Skeletal muscle tissue (tissue), 4 donors: ENCODE results near the gene LRIG1. TPM values are rescaled to one million over a fixed set of nuclear protein-coding genes. Genes with fewer than 3 reads are reported as not detected.

ENCODE experiments used
- H3K27ac ChIP-seq: one replicate; pipeline ENCODE4 v1.7.0; 2013; ENCODE audit warnings: mild to moderate bottlenecking, low read depth, low read length, inconsistent platforms
- H3K27me3 ChIP-seq, 3 donors: one replicate each; pipeline ENCODE4 v1.7.0; 2013; ENCODE audit warnings: low read length in 3 of 3; ENCODE audit not compliant: control insufficient read depth in 3 of 3, insufficient read depth in 3 of 3
- H3K36me3 ChIP-seq, 3 donors: one replicate each; pipeline ENCODE4 v1.7.0; 2013; ENCODE audit warnings: low read length in 3 of 3; ENCODE audit not compliant: control insufficient read depth in 3 of 3, insufficient read depth in 3 of 3
- H3K4me1 ChIP-seq, 3 donors: one replicate each; pipeline ENCODE4 v1.7.0; 2013; ENCODE audit warnings: low read length in 3 of 3, mild to moderate bottlenecking in 3 of 3; ENCODE audit not compliant: control insufficient read depth in 3 of 3, insufficient read depth in 3 of 3
- H3K4me3 ChIP-seq, 3 donors: one replicate each; pipeline ENCODE4 v1.7.0; 2013; ENCODE audit warnings: low read length in 3 of 3
- H3K9ac ChIP-seq, 3 donors: one replicate each; pipeline ENCODE4 v1.7.0; 2013; ENCODE audit warnings: low read length in 3 of 3, mild to moderate bottlenecking in 3 of 3, moderate library complexity in 2 of 3, low read depth in 1 of 3
- H3K9me3 ChIP-seq, 3 donors: one replicate each; pipeline ENCODE4 v1.7.0; 2013; ENCODE audit warnings: low read length in 3 of 3; ENCODE audit not compliant: control insufficient read depth in 3 of 3
- total RNA-seq: library from RNA; depleted of rRNA; stranded (reverse); fragments of >200 nt; gene quantifications from one replicate; pipeline ENCODE4 v1.2.3, GENCODE V29; 2014
- donor health status: Osteomylitis.

The LRIG1 gene
- total RNA-seq, 1 donor from 2014 or later, result 135 TPM

DNA sequence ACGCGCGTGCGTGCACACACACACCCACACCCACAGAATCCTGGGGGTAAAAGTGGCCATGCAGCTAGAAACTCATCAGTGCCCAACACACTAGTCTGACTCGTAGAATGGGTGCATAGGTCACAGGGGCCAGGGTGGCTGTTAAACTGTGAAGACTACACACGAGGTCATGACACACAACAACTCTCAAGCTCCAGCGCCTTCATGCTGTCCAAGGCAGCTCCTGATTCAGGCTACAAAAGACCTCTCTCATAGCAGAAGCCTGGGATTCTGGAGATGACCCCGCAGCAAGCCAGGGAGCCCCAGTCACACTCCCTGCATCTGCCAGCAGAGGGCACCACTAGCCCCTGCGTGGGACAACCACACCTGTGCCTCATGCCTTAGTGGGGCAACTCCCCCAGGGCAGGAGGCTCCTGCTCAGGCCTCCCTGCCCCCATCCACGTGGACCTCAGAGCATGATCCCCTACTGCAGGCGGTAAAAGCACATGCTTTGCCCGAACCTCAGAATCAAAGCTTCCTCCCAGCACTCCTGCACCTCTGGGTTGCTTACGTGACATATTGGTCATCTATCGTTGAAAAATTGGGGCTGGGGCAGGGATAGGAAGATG, 93.1 kb downstream of the LRIG1 start:
- Histone ChIP-seq H3K36me3 (peaks cover 27 to 55% (median 44%) of the 10 kb centered on the region in 3 donors), H3K9me3 (no peaks in the 10 kb centered on the region), H3K9ac (no peak overlapping the region), H3K27me3 (no peaks in the 10 kb centered on the region), H3K4me1 (peaks cover 59 to 82% (median 71%) of the 10 kb centered on the region in 3 donors), H3K27ac (no peak overlapping the region), H3K4me3 (no peak overlapping the region)

GRCh38 chr3:66406831-66407610, 93.8 kb downstream of the LRIG1 start:
- peak overlapping the region in 1 of 3 donors; percentile 50 for H3K9ac ChIP-seq
- H3K4me1 ChIP-seq, result peaks cover 64 to 82% (median 70%) of the 10 kb centered on the region in 3 donors
- H3K27me3 ChIP-seq, result no peaks in the 10 kb centered on the region
- no peaks in the 10 kb centered on the region for H3K9me3 ChIP-seq
- no peak overlapping the region for H3K4me3 ChIP-seq
- no peak overlapping the region for H3K27ac ChIP-seq
- H3K36me3 ChIP-seq, result peaks cover 27 to 49% (median 38%) of the 10 kb centered on the region in 3 donors

DNA sequence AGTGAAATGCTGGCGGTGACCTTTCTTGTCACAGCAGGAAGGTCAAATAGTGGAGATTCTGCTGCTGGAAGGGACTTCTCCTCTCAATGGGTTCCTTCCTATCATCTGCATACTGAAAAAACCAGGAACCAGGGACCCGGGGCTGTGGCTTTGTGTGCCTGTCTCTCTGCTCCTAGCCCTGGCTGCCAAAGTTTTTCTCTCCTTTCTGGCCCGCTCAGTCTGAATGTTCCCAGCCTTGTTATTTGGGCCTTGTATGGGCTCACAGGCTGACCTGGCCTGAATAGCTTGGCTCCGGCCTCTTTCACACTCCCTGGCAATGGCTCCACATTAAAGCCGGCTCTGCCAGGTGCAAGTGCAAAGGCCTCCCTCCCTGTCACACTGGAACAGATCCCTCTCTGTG, 94.7 kb downstream of the LRIG1 start:
- Histone ChIP-seq H3K9ac (peak overlapping the region in 2 of 3 donors; percentile 3 to 54), H3K9me3 (no peaks in the 10 kb centered on the region), H3K4me3 (peak overlapping the region in 1 of 3 donors; percentile 29), H3K4me1 (peaks cover 66 to 84% (median 73%) of the 10 kb centered on the region in 3 donors), H3K27ac (peak overlapping the region; percentile 54), H3K27me3 (no peaks in the 10 kb centered on the region), H3K36me3 (peaks cover 27 to 49% (median 36%) of the 10 kb centered on the region in 3 donors)

GRCh38 chr3:66405701-66406091, 95.1 kb downstream of the LRIG1 start:
- no peaks in the 10 kb centered on the region for H3K27me3 ChIP-seq
- peak overlapping the region; percentile 54 for H3K27ac ChIP-seq
- H3K36me3 ChIP-seq, result peaks cover 27 to 47% (median 39%) of the 10 kb centered on the region in 3 donors
- H3K9ac ChIP-seq, result peak overlapping the region in 2 of 3 donors; percentile 3 to 54
- no peak overlapping the region for H3K4me3 ChIP-seq
- H3K9me3 ChIP-seq, result no peaks in the 10 kb centered on the region
- peaks cover 69 to 84% (median 73%) of the 10 kb centered on the region in 3 donors for H3K4me1 ChIP-seq

GRCh38 chr3:66404903-66405700, 95.7 kb downstream of the LRIG1 start:
- H3K9me3 ChIP-seq, result no peaks in the 10 kb centered on the region
- H3K4me3 ChIP-seq, result no peak overlapping the region
- H3K9ac ChIP-seq, result peak overlapping the region in 2 of 3 donors; percentile 33 to 40
- peaks cover 74 to 87% (median 79%) of the 10 kb centered on the region in 3 donors for H3K4me1 ChIP-seq
- no peaks in the 10 kb centered on the region for H3K27me3 ChIP-seq
- peak overlapping the region; percentile 54 for H3K27ac ChIP-seq
- peaks cover 26 to 43% (median 35%) of the 10 kb centered on the region in 3 donors for H3K36me3 ChIP-seq

DNA sequence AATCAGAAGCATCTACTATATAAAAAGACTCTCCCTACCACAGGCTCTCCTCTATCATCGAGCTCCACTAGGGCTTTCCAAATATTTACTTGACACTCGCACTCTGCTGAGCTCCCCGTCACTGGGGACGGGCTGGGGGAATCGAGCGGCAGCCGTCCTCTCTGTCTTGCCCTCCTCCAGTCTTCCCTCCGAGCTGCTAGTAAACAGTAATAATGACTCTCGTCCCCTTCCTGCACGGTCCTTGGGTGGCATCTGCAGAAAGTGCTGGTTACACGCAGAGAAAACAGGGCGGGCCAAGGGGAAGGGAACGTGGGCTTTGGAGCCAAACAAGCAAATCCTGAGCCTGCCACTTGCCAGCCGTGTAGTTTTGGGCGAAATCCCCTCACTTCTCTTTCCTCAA, 96.6 kb downstream of the LRIG1 start:
- Histone ChIP-seq H3K9me3 (no peaks in the 10 kb centered on the region), H3K4me1 (peaks cover 75 to 85% (median 77%) of the 10 kb centered on the region in 3 donors), H3K36me3 (peaks cover 17 to 34% (median 29%) of the 10 kb centered on the region in 3 donors), H3K27ac (no peak overlapping the region), H3K4me3 (no peak overlapping the region), H3K9ac (peak overlapping the region in 1 of 3 donors; percentile 25), H3K27me3 (no peaks in the 10 kb centered on the region)

DNA sequence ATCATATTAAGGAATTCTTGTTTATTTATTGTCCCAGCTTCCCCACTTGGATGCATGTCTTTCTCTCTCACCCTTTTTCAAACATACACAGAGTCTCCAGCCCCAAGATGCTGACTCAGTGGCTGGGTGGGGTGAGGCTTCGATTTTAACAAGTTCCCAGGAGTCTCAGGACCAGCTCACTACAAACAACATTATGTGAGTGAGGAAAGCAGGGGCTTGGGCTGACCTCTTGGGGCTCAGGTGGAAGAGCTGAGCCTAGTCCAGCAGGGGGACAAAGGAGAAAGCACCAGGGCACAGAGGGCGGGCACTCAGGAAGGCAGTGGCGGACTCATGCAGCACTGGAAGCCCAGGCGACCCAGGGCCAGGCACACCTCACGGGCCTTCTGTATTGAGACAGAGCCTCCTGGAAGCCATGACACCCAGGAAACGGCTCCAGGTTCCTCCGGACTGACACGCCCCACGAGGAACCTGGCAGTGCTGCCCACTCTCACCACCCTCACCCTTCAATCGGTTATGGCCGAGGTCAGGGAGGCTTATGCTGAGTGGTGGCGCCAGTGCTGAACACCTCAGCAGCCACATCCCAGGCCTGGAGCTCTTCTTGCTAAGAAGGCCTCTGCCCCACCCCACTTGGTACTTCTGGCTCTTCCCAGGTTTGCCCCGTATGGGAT, 97.4 kb downstream of the LRIG1 start:
- Histone ChIP-seq H3K9me3 (no peaks in the 10 kb centered on the region), H3K27ac (no peak overlapping the region), H3K9ac (peak overlapping the region in 1 of 3 donors; percentile 25), H3K27me3 (no peaks in the 10 kb centered on the region), H3K36me3 (peaks cover 14 to 32% (median 31%) of the 10 kb centered on the region in 3 donors), H3K4me3 (no peak overlapping the region), H3K4me1 (peaks cover 79 to 88% (median 83%) of the 10 kb centered on the region in 3 donors)

- Histone ChIP-seq H3K9me3 (no peaks in the 10 kb centered on the region), H3K9ac (peak overlapping the region in 1 of 3 donors; percentile 54), H3K4me3 (no peak overlapping the region), H3K27me3 (no peaks in the 10 kb centered on the region), H3K36me3 (peaks cover 15 to 33% (median 32%) of the 10 kb centered on the region in 3 donors), H3K4me1 (peaks cover 78 to 88% (median 83%) of the 10 kb centered on the region in 3 donors), H3K27ac (peak overlapping the region; percentile 8)
Observed at GRCh38 chr3:66402596-66403290, 98.1 kb downstream of the LRIG1 start.
